ENCODE data around the gene NYAP1. TPM values are rescaled to one million over a fixed set of nuclear protein-coding genes. Genes with fewer than 3 reads are reported as not detected.
"Not testable (repeated sequence)": the region's sequence is repeated elsewhere in the genome, so short reads cannot be mapped to it uniquely, and the experiment has no call there.

Gene NYAP1
- total RNA-seq, 4 donors from 2014 or later: 0.39 to 2.1 (median 1.5) TPM

DNA sequence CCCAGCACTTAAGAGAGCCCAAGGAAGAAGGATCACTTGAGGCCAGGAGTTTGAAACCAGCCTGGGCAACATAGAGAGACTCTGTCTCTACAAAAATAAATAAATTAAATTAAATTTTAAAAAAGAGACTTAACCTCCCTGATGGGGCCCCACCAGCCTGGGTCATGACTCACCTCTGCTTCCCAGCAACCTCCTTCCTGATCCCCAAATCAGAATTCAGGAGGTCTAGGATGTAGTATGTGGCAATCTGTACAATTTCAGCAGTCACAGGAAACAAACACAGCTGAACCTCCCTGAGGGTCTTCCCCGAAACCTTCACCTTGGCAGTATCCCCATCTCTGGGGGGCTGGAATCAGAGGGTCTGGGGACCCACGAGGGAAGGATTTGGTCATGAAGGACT is 37.7 kb upstream of the NYAP1 start:
- no peak overlapping the region for H3K4me3 ChIP-seq (ENCODE audit: low read depth, poor library complexity, severe bottlenecking)
- 47 to 80% methylated on average over 2 of the region's 2 CpGs for whole genome bisulfite sequencing, 2 donors
- intact Hi-C loops (cut with DNase I; ENCODE audit: low total_unique reads): no loop called here
- no peak for DNase-seq (ENCODE audit: low spot score in 2 of 2)
- TF ChIP-seq, protein P1, sequence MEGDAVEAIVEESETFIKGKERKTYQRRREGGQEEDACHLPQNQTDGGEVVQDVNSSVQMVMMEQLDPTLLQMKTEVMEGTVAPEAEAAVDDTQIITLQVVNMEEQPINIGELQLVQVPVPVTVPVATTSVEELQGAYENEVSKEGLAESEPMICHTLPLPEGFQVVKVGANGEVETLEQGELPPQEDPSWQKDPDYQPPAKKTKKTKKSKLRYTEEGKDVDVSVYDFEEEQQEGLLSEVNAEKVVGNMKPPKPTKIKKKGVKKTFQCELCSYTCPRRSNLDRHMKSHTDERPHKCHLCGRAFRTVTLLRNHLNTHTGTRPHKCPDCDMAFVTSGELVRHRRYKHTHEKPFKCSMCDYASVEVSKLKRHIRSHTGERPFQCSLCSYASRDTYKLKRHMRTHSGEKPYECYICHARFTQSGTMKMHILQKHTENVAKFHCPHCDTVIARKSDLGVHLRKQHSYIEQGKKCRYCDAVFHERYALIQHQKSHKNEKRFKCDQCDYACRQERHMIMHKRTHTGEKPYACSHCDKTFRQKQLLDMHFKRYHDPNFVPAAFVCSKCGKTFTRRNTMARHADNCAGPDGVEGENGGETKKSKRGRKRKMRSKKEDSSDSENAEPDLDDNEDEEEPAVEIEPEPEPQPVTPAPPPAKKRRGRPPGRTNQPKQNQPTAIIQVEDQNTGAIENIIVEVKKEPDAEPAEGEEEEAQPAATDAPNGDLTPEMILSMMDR (IDR thresholded peaks at IDR 0.05): no peak
- no peak for TF ChIP-seq POLR2A (IDR thresholded peaks at IDR 0.05)

- 93 to 97% methylated on average over 8 of the region's 8 CpGs for WGBS, 2 donors
- DNase-seq (ENCODE audit: low spot score in 2 of 2); intact Hi-C loops (cut with DNase I; ENCODE audit: low total_unique reads); H3K4me3 ChIP-seq (ENCODE audit: low read depth, poor library complexity, severe bottlenecking): not testable (repeated sequence)
These were observed 36.4 kb upstream of the NYAP1 start for GRCh38 chr7:100447363-100447762.

DNA sequence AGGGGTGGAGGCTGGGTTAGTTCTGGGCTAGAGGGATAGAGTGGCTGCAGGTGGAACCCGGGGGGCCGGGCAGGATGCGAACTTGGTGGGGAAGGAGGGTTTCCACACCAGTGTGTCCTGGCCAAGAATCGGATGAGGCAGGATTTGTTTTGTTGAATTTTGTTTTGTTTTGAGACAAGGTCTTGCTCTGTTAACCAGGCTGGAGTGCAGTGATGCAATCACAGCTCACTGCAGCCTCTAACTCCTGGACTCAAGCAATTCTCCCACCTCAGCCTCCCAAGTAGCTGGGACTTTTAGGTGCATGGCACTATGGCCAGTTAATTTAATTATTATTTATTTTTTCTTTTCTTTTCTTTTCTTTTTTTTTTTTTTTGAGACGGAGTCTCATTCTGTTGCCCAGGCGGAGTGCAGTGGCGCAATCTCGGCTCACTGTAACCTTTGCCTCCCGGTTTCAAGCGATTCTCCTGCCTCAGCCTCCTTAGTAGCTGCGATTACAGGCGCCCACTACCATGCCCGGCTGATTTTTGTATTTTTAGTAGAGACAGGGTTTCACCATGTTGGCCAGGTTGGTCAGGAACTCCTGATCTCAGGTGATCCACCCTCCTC is 34.4 kb upstream of the NYAP1 start:
- TF ChIP-seq, protein P1 (IDR thresholded peaks at IDR 0.05): no peak
- TF ChIP-seq POLR2A (IDR thresholded peaks at IDR 0.05): no peak
- DNase-seq (ENCODE audit: low spot score in 2 of 2): no peak
- 88 to 92% methylated on average over 13 of the region's 13 CpGs for WGBS, 2 donors

DNA sequence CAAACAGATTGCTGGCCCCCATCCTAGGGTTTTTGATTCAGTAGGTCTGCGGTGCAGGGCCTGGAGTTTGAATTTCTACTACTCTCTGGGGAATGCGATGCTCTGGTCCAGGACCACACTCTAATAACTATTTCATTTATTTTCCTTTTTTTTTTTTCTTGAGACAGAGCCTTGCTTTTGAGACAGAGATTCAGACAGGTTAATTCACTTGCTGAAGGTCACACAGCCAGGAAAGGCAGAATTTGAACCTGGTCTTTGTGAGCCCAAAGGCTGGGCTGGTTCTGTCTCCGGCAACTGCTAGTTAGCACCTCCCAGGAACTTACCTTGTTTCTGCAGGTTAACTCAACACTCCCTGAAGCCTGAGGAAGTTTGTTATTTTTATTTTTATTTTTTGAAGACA is 31.2 kb upstream of the NYAP1 start:
- TF ChIP-seq POLR2A (IDR thresholded peaks at IDR 0.05): no peak
- TF ChIP-seq, protein P1 (IDR thresholded peaks at IDR 0.05): no peak
- whole genome bisulfite sequencing, 2 donors: 69 to 70% methylated on average over 3 of the region's 3 CpGs
- no peak overlapping the region for H3K4me3 ChIP-seq (ENCODE audit: low read depth, poor library complexity, severe bottlenecking)
- intact Hi-C loops (cut with DNase I; ENCODE audit: low total_unique reads): no loop called here
- DNase-seq (ENCODE audit: low spot score in 2 of 2): no peak

More for the DNA sequence above, 34.4 kb upstream of the NYAP1 start:
- H3K4me3 ChIP-seq (ENCODE audit: low read depth, poor library complexity, severe bottlenecking): no peak overlapping the region
- intact Hi-C loops (cut with DNase I; ENCODE audit: low total_unique reads): no loop called here

- WGBS, 2 donors: 93 to 94% methylated on average over 8 of the region's 8 CpGs
- H3K4me3 ChIP-seq (ENCODE audit: low read depth, poor library complexity, severe bottlenecking); DNase-seq (ENCODE audit: low spot score in 2 of 2); intact Hi-C loops (cut with DNase I; ENCODE audit: low total_unique reads): not testable (repeated sequence)
These were observed 29.9 kb upstream of the NYAP1 start for GRCh38 chr7:100453854-100454253.

DNA sequence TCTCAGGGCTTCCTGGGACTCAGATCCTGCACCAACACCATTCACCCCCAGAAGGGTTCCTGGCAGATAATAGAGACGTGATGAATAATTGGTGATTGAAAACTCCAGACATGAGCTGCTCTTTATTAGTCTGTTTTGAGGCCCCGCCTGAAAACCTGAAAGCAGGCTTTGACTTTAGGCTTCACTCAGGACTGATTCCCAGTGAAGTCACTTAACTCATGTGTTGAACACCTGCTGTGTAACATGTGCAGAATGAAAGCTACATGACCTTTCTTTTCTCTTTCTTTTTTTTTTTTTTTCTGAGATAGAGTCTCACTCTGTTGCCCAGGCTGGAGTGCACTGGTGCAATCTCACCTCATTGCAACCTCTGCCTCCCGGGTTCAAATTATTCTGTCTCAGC is 28.5 kb upstream of the NYAP1 start:
- H3K4me3 ChIP-seq (ENCODE audit: low read depth, poor library complexity, severe bottlenecking): no peak overlapping the region
- 77 to 79% methylated on average over 3 of the region's 3 CpGs for WGBS, 2 donors
- intact Hi-C loops (cut with DNase I; ENCODE audit: low total_unique reads): no loop called here
- TF ChIP-seq, protein P1 (IDR thresholded peaks at IDR 0.05): no peak
- no peak for TF ChIP-seq POLR2A (IDR thresholded peaks at IDR 0.05)
- DNase-seq (ENCODE audit: low spot score in 2 of 2): no peak

GRCh38 chr7:100456562-100456961 is 27.2 kb upstream of the NYAP1 start:
- intact Hi-C loops (cut with DNase I; ENCODE audit: low total_unique reads): no loop called here
- TF ChIP-seq, protein P1 (IDR thresholded peaks at IDR 0.05): no peak
- no peak for TF ChIP-seq POLR2A (IDR thresholded peaks at IDR 0.05)
- no peak overlapping the region for H3K4me3 ChIP-seq (ENCODE audit: low read depth, poor library complexity, severe bottlenecking)
- DNase-seq (ENCODE audit: low spot score in 2 of 2): no peak
- WGBS, 2 donors: 90 to 92% methylated on average over 14 of the region's 14 CpGs

All from lower leg skin (tissue), 4 donors.